BLaER1 treated with 17β-estradiol and CSF1 and Interleukin-3, amounts not matched to agents 10 nM and 100 nM (cell line): Measurements from ENCODE around the gene MTG2.

ENCODE experiments used
- H3K27ac ChIP-seq, 11 experiments: shearing (Covaris generic); formaldehyde crosslinking; 2 replicates each; pipeline ENCODE4 v1.8.1; 2022
- H3K27me3 ChIP-seq, 11 experiments: shearing (Covaris generic); formaldehyde crosslinking; 2 replicates each; pipeline ENCODE4 v1.8.1; 2022
- H3K36me3 ChIP-seq, 11 experiments: shearing (Covaris generic); formaldehyde crosslinking; 2 replicates each; pipeline ENCODE4 v1.8.1; 2022
- H3K4me1 ChIP-seq, 10 experiments: shearing (Covaris generic); formaldehyde crosslinking; 2 replicates each; pipeline ENCODE4 v1.8.1; 2022
- H3K4me2 ChIP-seq, 11 experiments: shearing (Covaris generic); formaldehyde crosslinking; 2 replicates each; pipeline ENCODE4 v1.8.1; 2022
- H3K4me3 ChIP-seq, 10 experiments: shearing (Covaris generic); formaldehyde crosslinking; 2 replicates each; pipeline ENCODE4 v1.8.1; 2022
- H3K9ac ChIP-seq, 11 experiments: shearing (Covaris generic); formaldehyde crosslinking; 2 replicates each; pipeline ENCODE4 v1.8.1; 2022
- H3K9me3 ChIP-seq, 11 experiments: shearing (Covaris generic); formaldehyde crosslinking; replicated peaks in 1 of 11; 2 replicates each; pipeline ENCODE4 v1.8.1; 2022
- H4K20me1 ChIP-seq, 11 experiments: shearing (Covaris generic); formaldehyde crosslinking; 2 replicates each; pipeline ENCODE4 v1.8.1; 2022
- Cebpa-rat ChIP-seq, 11 experiments: shearing (Covaris generic); IDR thresholded peaks; 2 replicates each; pipeline ENCODE4 v1.8.1; 2022

The MTG2 gene

GRCh38 chr20:62157387-62158087 lies 25.3 kb upstream of the MTG2 start:
- Histone ChIP-seq H3K9ac (peak overlapping the region in 6 of 11 experiments; percentile 5 to 49 (median 28); a peak in 9 of 22 replicates), H3K27ac (no peak overlapping the region), H3K36me3 (peaks cover 49 to 76% (median 62%) of the 10 kb centered on the region in 11 experiments), H3K27me3 (no peaks in the 10 kb centered on the region), H3K4me2 (peak overlapping the region; percentile 62 to 91 (median 74); a peak in 20 of 22 replicates), H4K20me1 (peaks cover 64 to 97% (median 83%) of the 10 kb centered on the region in 11 experiments), H3K4me1 (peaks cover 22 to 62% (median 56%) of the 10 kb centered on the region in 10 experiments), H3K4me3 (no peak overlapping the region), H3K9me3 (peaks cover 9 to 14% (median 10%) of the 10 kb centered on the region in 11 experiments; a peak in 19 of 22 replicates)
- no peak for TF ChIP-seq Cebpa-rat (IDR thresholded peaks at IDR 0.05)

DNA sequence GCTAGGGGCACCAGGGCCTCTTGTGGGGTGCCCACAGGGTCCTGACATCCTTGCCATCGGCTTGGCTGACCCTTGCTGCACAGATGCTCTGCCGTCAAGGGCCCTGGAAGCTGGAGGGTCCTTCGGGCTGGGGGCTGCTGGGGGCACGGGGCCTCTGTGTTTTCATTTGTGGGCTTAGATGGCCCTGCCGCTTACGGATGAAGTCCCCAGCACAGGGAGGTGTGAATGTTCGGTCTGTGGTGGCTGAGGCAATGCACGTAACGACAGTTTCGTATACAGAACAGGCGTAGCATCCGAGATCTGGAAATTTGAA lies 24.8 kb upstream of the MTG2 start:
- peak overlapping the region in 3 of 11 experiments; percentile 5 to 35 (median 17); a peak in 4 of 22 replicates for H3K9ac ChIP-seq
- H3K9me3 ChIP-seq, result peaks cover 3 to 9% (median 5%) of the 10 kb centered on the region in 11 experiments; a peak in 19 of 22 replicates
- TF ChIP-seq Cebpa-rat (IDR thresholded peaks at IDR 0.05), result no peak
- H3K27me3 ChIP-seq, result no peaks in the 10 kb centered on the region
- no peak overlapping the region for H3K27ac ChIP-seq
- peaks cover 22 to 62% (median 56%) of the 10 kb centered on the region in 10 experiments for H3K4me1 ChIP-seq
- peaks cover 62 to 97% (median 78%) of the 10 kb centered on the region in 11 experiments for H4K20me1 ChIP-seq
- H3K4me2 ChIP-seq, result peak overlapping the region in 8 of 11 experiments; percentile 65 to 91 (median 80); a peak in 15 of 22 replicates
- no peak overlapping the region for H3K4me3 ChIP-seq
- H3K36me3 ChIP-seq, result peaks cover 51 to 76% (median 62%) of the 10 kb centered on the region in 11 experiments

GRCh38 chr20:62158541-62158940 lies 24.3 kb upstream of the MTG2 start:
- peaks cover 22 to 62% (median 56%) of the 10 kb centered on the region in 10 experiments for H3K4me1 ChIP-seq
- 0 out of 22 replicates have a peak overlapping the region, but pooled peaks of 1 of the 11 experiments have one; percentile 17 for H3K27ac ChIP-seq
- H3K9ac ChIP-seq, result peak overlapping the region in 7 of 11 experiments; percentile 2 to 44 (median 28); a peak in 6 of 22 replicates
- peaks cover 46 to 76% (median 61%) of the 10 kb centered on the region in 11 experiments for H3K36me3 ChIP-seq
- peaks cover 57 to 93% (median 73%) of the 10 kb centered on the region in 11 experiments for H4K20me1 ChIP-seq
- TF ChIP-seq Cebpa-rat (IDR thresholded peaks at IDR 0.05), result no peak
- peaks cover 0 to 4% (median under 1%) of the 10 kb centered on the region in 11 experiments; a peak in 10 of 22 replicates for H3K9me3 ChIP-seq
- no peak overlapping the region for H3K4me3 ChIP-seq
- H3K4me2 ChIP-seq, result peak overlapping the region in 7 of 11 experiments; percentile 29 to 91 (median 78); a peak in 13 of 22 replicates
- H3K27me3 ChIP-seq, result no peaks in the 10 kb centered on the region

- H3K27ac ChIP-seq, result 0 out of 22 replicates have a peak overlapping the region, but pooled peaks of 1 of the 11 experiments have one; percentile 17
- peaks cover 45 to 76% (median 61%) of the 10 kb centered on the region in 11 experiments for H3K36me3 ChIP-seq
- H3K4me1 ChIP-seq, result peaks cover 22 to 62% (median 56%) of the 10 kb centered on the region in 10 experiments
- no peak overlapping the region for H3K4me3 ChIP-seq
- peaks cover 52 to 93% (median 67%) of the 10 kb centered on the region in 11 experiments for H4K20me1 ChIP-seq
- H3K9ac ChIP-seq, result peak overlapping the region in 5 of 11 experiments; percentile 2 to 44 (median 33); a peak in 5 of 22 replicates
- H3K9me3 ChIP-seq, result no peaks in the 10 kb centered on the region
- peak overlapping the region in 7 of 11 experiments; percentile 29 to 91 (median 78); a peak in 13 of 22 replicates for H3K4me2 ChIP-seq
- no peaks in the 10 kb centered on the region for H3K27me3 ChIP-seq
- no peak for TF ChIP-seq Cebpa-rat (IDR thresholded peaks at IDR 0.05)
Observed at GRCh38 chr20:62159052-62159451, 23.8 kb upstream of the MTG2 start.

GRCh38 chr20:62159839-62160238 lies 23.0 kb upstream of the MTG2 start:
- Histone ChIP-seq H3K9ac (no peak overlapping the region), H3K36me3 (peaks cover 46 to 76% (median 61%) of the 10 kb centered on the region in 11 experiments), H3K4me1 (peaks cover 22 to 55% (median 49%) of the 10 kb centered on the region in 10 experiments), H4K20me1 (peaks cover 44 to 93% (median 60%) of the 10 kb centered on the region in 11 experiments), H3K4me3 (no peak overlapping the region), H3K4me2 (no peak overlapping the region), H3K27ac (no peak overlapping the region), H3K9me3 (no peaks in the 10 kb centered on the region), H3K27me3 (no peaks in the 10 kb centered on the region)
- no peak for TF ChIP-seq Cebpa-rat (IDR thresholded peaks at IDR 0.05)

DNA sequence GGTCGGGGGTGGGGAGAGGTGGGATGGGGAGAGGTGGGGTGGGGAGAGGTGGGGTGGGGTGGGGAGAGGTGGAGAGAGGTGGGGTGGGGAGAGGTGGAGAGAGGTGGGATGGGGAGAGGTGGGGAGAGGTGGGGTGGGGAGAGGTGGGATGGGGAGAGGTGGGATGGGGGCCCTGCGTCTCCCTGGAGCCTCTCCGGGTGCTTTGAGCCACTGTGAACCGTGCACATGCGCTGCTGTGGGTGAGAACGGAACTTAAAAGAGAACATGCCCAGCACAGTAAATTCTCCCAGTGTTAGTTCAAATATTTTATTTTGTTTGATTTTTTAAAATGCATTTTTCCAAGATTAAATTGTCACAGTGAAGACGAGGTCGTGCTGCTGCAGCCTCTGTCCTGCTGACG lies 22.6 kb upstream of the MTG2 start:
- H3K9me3 ChIP-seq, result no peaks in the 10 kb centered on the region
- no peaks in the 10 kb centered on the region for H3K27me3 ChIP-seq
- no peak for TF ChIP-seq Cebpa-rat (IDR thresholded peaks at IDR 0.05)
- no peak overlapping the region for H3K27ac ChIP-seq
- no peak overlapping the region for H3K4me3 ChIP-seq
- peaks cover 40 to 90% (median 59%) of the 10 kb centered on the region in 11 experiments for H4K20me1 ChIP-seq
- H3K4me1 ChIP-seq, result peaks cover 22 to 50% (median 45%) of the 10 kb centered on the region in 10 experiments
- H3K9ac ChIP-seq, result no peak overlapping the region
- no peak overlapping the region for H3K4me2 ChIP-seq
- H3K36me3 ChIP-seq, result peaks cover 50 to 76% (median 62%) of the 10 kb centered on the region in 11 experiments

DNA sequence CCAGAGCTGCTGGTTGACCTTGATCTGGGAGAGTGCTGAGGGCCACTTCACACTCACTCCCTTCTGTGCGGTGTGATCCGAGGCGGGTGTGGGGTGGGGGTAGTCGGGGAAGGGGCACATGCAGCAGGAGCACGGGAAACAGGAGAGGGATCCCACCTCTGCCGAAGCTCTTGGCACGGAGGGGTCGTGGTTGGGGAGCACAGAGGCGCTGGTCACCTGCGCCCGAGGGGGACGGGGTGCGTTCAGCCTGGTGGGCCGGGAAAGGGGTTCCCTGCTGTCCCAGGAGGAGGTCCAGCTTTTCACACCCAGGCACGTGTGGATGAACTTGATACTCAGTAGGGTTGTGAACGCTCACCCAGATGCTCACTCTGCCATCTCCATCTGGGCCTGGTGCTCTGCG lies 22.0 kb upstream of the MTG2 start:
- TF ChIP-seq Cebpa-rat (IDR thresholded peaks at IDR 0.05), result no peak
- H3K27me3 ChIP-seq, result no peaks in the 10 kb centered on the region
- H3K4me3 ChIP-seq, result no peak overlapping the region
- H3K36me3 ChIP-seq, result peaks cover 56 to 76% (median 69%) of the 10 kb centered on the region in 11 experiments
- peaks cover 34 to 90% (median 52%) of the 10 kb centered on the region in 11 experiments for H4K20me1 ChIP-seq
- H3K9me3 ChIP-seq, result no peaks in the 10 kb centered on the region
- peak overlapping the region in 1 of 11 experiments; percentile 15; a peak in 1 of 22 replicates for H3K4me2 ChIP-seq
- no peak overlapping the region for H3K27ac ChIP-seq
- peak overlapping the region in 3 of 11 experiments; percentile 5 to 37 (median 29); a peak in 3 of 22 replicates for H3K9ac ChIP-seq
- peaks cover 22 to 44% (median 38%) of the 10 kb centered on the region in 10 experiments for H3K4me1 ChIP-seq

DNA sequence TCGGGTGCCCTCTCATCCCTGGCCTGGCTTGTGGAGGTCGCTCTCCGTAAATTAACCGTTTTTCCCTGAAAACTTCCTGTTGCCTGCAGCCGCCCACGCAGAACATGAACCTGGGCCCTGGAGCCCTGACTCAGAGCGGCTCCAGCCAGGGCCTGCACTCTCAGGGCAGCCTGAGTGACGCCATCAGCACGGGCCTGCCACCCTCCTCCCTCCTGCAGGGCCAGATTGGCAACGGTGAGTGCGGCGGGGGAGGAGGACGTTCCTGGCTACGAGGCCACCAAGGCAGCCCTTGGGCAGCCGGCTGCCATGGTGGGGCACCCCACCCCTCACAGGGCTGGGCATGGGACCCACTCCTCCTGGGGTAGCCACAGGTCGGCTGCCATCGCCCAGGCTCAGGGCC lies 21.5 kb upstream of the MTG2 start:
- Histone ChIP-seq H3K27ac (no peak overlapping the region), H3K4me3 (no peak overlapping the region), H3K9ac (peak overlapping the region in 3 of 11 experiments; percentile 5 to 37 (median 29); a peak in 3 of 22 replicates), H3K4me1 (peaks cover 18 to 40% (median 34%) of the 10 kb centered on the region in 10 experiments), H3K36me3 (peaks cover 61 to 81% (median 73%) of the 10 kb centered on the region in 11 experiments), H3K27me3 (no peaks in the 10 kb centered on the region), H4K20me1 (peaks cover 29 to 88% (median 48%) of the 10 kb centered on the region in 11 experiments), H3K4me2 (peak overlapping the region in 1 of 11 experiments; percentile 15; a peak in 1 of 22 replicates), H3K9me3 (no peaks in the 10 kb centered on the region)
- no peak for TF ChIP-seq Cebpa-rat (IDR thresholded peaks at IDR 0.05)
